Keratinocyte (primary cell): ENCODE results near the gene ARMCX4. TPM values are rescaled to one million over a fixed set of nuclear protein-coding genes. Genes with fewer than 3 reads are reported as not detected.

ENCODE experiments used
- DNase-seq: peaks from one replicate; pipeline ENCODE4 v3.0.0-alpha.2; 2011; ENCODE audit warnings: low read depth, missing footprints, low spot score
- FAIRE-seq: peaks from 2 replicates; lab custom pipeline; 2011; peaks lifted over from hg19 to GRCh38; lab: Jason Lieb, UNC
- H2AFZ ChIP-seq: 2 replicates; pipeline ENCODE4 v1.6.0; 2012; ENCODE audit warnings: low read length, control low read depth, inconsistent platforms; ENCODE audit not compliant: control insufficient read depth
- H3K27ac ChIP-seq: 2 replicates; pipeline ENCODE4 v1.5.1; 2011; ENCODE audit warnings: low read length; ENCODE audit not compliant: control insufficient read depth, insufficient read depth
- H3K27me3 ChIP-seq: 3 replicates; pipeline ENCODE4 v1.6.0; 2011; ENCODE audit warnings: low read length; ENCODE audit not compliant: control insufficient read depth, insufficient read depth; ENCODE audit errors: extremely low read depth
- H3K36me3 ChIP-seq, 2 experiments: 2 replicates in 1 of 2; 3 replicates in 1 of 2; pipeline ENCODE4 v1.5.1; 2011; ENCODE audit warnings: low read length in 2 of 2, mild to moderate bottlenecking in 1 of 2; ENCODE audit not compliant: control insufficient read depth in 2 of 2, insufficient read depth in 2 of 2; ENCODE audit errors: extremely low read depth in 1 of 2
- H3K4me1 ChIP-seq: 3 replicates; pipeline ENCODE4 v1.5.1; 2011; ENCODE audit warnings: low read length; ENCODE audit not compliant: control insufficient read depth, insufficient read depth; ENCODE audit errors: extremely low read depth
- H3K4me2 ChIP-seq: 3 replicates; pipeline ENCODE4 v1.6.0; 2011; ENCODE audit warnings: low read depth, low read length; ENCODE audit not compliant: control insufficient read depth, insufficient read depth; ENCODE audit errors: extremely low read depth
- H3K4me3 ChIP-seq, 3 experiments: fragments of 200-600 bp in 1 of 3; sonication (generic) in 1 of 3; 2 replicates in 2 of 3; 3 replicates in 1 of 3; pipeline ENCODE4 v1.5.1; 2011 to 2016; ENCODE audit warnings: low read length in 3 of 3, mild to moderate bottlenecking in 3 of 3, control low read depth in 2 of 3, inconsistent platforms in 1 of 3, low read depth in 1 of 3, mixed read lengths in 1 of 3, mixed run types in 1 of 3, moderate library complexity in 1 of 3; ENCODE audit not compliant: control insufficient read depth in 2 of 3, insufficient read depth in 2 of 3; ENCODE audit errors: extremely low read depth in 1 of 3
- H3K79me2 ChIP-seq: 2 replicates; pipeline ENCODE4 v1.6.0; 2012; ENCODE audit warnings: low read length; ENCODE audit not compliant: control insufficient read depth, insufficient read depth
- H3K9ac ChIP-seq: 3 replicates; pipeline ENCODE4 v1.6.0; 2011; ENCODE audit warnings: low read length; ENCODE audit not compliant: control insufficient read depth, insufficient read depth; ENCODE audit errors: extremely low read depth
- H3K9me1 ChIP-seq: 3 replicates; pipeline ENCODE4 v1.6.0; 2011; ENCODE audit warnings: low read length; ENCODE audit not compliant: control insufficient read depth, insufficient read depth; ENCODE audit errors: extremely low read depth
- H3K9me3 ChIP-seq: 2 replicates; pipeline ENCODE4 v1.5.1; 2012; ENCODE audit warnings: low read depth, low read length; ENCODE audit not compliant: control insufficient read depth
- H4K20me1 ChIP-seq: 3 replicates; pipeline ENCODE4 v1.6.0; 2011; ENCODE audit warnings: low read length; ENCODE audit not compliant: control insufficient read depth, insufficient read depth; ENCODE audit errors: extremely low read depth
- CTCF ChIP-seq, 3 experiments: IDR thresholded peaks in 1 of 3; conservative IDR thresholded peaks in 1 of 3; optimal IDR thresholded peaks in 1 of 3; 2 replicates in 2 of 3; 3 replicates in 1 of 3; pipeline versions ENCODE3 to v1.5.1; 2011; ENCODE audit warnings: low read length in 3 of 3, mild to moderate bottlenecking in 3 of 3, moderate library complexity in 2 of 3, control low read depth in 1 of 3, inconsistent platforms in 1 of 3; ENCODE audit not compliant: insufficient read depth in 2 of 3; ENCODE audit errors: extremely low read depth in 1 of 3
- EZH2 ChIP-seq: IDR thresholded peaks from one replicate; pipeline ENCODE4 v1.6.1; 2012; ENCODE audit warnings: inconsistent platforms, mild to moderate bottlenecking, low read length, moderate library complexity
- dilution Hi-C: fragments of 300-500 bp; cut with MboI; formaldehyde crosslinking; loops from one replicate; pipeline ENCODE4 v1.7.0; 2020; ENCODE audit warnings: low sequenced_read_pairs; ENCODE audit not compliant: extremely low pct_ligation_motif_present
- polyA plus RNA-seq, 5 experiments: library from polyadenylated mRNA; depleted of rRNA in 3 of 5; stranded (reverse) in 3 of 5; stranded (forward) in 1 of 5; unstranded in 1 of 5; fragments of >200 nt; gene quantifications; 1 replicate in 1 of 5; 2 replicates in 3 of 5; 3 replicates in 1 of 5; pipeline versions ENCODE4 v1.2.1 to v1.2.3, GENCODE V29; 2011 to 2012; ENCODE audit warnings: missing spikeins in 2 of 5, low read depth in 1 of 5, low replicate concordance in 1 of 5

ARMCX4 gene
- polyA plus RNA-seq, 1 donor (not counting 4 experiments of a cell fraction or from before 2014, with no cell fraction given) = 0.34 TPM

- H3K4me1 ChIP-seq = no peaks in the 10 kb centered on the region
- H3K4me3 ChIP-seq = no peak overlapping the region
- no peaks in the 10 kb centered on the region for H3K79me2 ChIP-seq
- H3K4me2 ChIP-seq = no peak overlapping the region
- H3K9ac ChIP-seq = no peak overlapping the region
- FAIRE-seq = no peak
- no peaks in the 10 kb centered on the region for H3K36me3 ChIP-seq
- no peak for DNase-seq
- H3K27me3 ChIP-seq = no peaks in the 10 kb centered on the region
- no peak overlapping the region for H2AFZ ChIP-seq
- TF ChIP-seq CTCF (optimal IDR thresholded peaks at IDR 0.05 in 1 of 3, IDR thresholded peaks at IDR 0.05 in 1 of 3, conservative IDR thresholded peaks at IDR 0.05 in 1 of 3; ENCODE audit: extremely low read depth in 1 of 3, insufficient read depth in 2 of 3, low read length in 3 of 3) (no peak), EZH2 (no peak)
- dilution Hi-C loops = no loop called here
- H3K9me1 ChIP-seq = no peaks in the 10 kb centered on the region
- no peaks in the 10 kb centered on the region for H4K20me1 ChIP-seq
- H3K9me3 ChIP-seq = no peaks in the 10 kb centered on the region
- H3K27ac ChIP-seq = no peak overlapping the region
These were observed 36.0 kb upstream of the ARMCX4 start for GRCh38 chrX:101449279-101449678.

- H2AFZ ChIP-seq = no peak overlapping the region
- H3K27ac ChIP-seq = no peak overlapping the region
- no peak overlapping the region for H3K4me2 ChIP-seq
- DNase-seq = no peak
- TF ChIP-seq EZH2 (no peak), CTCF (optimal IDR thresholded peaks at IDR 0.05 in 1 of 3, IDR thresholded peaks at IDR 0.05 in 1 of 3, conservative IDR thresholded peaks at IDR 0.05 in 1 of 3; ENCODE audit: extremely low read depth in 1 of 3, insufficient read depth in 2 of 3, low read length in 3 of 3) (no peak)
- no peaks in the 10 kb centered on the region for H3K9me3 ChIP-seq
- no peaks in the 10 kb centered on the region for H3K4me1 ChIP-seq
- FAIRE-seq = no peak
- no peaks in the 10 kb centered on the region for H3K36me3 ChIP-seq
- H3K79me2 ChIP-seq = no peaks in the 10 kb centered on the region
- H3K27me3 ChIP-seq = no peaks in the 10 kb centered on the region
- H3K9me1 ChIP-seq = no peaks in the 10 kb centered on the region
- dilution Hi-C loops = no loop called here
- H4K20me1 ChIP-seq = no peaks in the 10 kb centered on the region
- H3K9ac ChIP-seq = no peak overlapping the region
- H3K4me3 ChIP-seq = no peak overlapping the region
These were observed 35.2 kb upstream of the ARMCX4 start for GRCh38 chrX:101450085-101450484.
